Activated CD4-positive, alpha-beta T cell treated with anti-CD3 and anti-CD28 coated beads, Interleukin-10, Interleukin-2, amounts not matched to agents 100 ng/mL and 50 ng/mL, durations not matched to agents 16 hours and 8 hours (primary cell): ENCODE data around the gene MTUS2.

Experiments used
- DNase-seq: peaks from one replicate; pipeline ENCODE4 v3.0.0-alpha.2; 2020

MTUS2 gene

GRCh38 chr13:29537736-29538651, 717.9 kb downstream of the MTUS2 start:
- no peak for DNase-seq

- DNase-seq, result no peak
Measured at GRCh38 chr13:29538652-29539040, 718.5 kb downstream of the MTUS2 start.

- no peak for DNase-seq
Measured at GRCh38 chr13:29539856-29540255, 719.7 kb downstream of the MTUS2 start.

GRCh38 chr13:29540334-29540733, 720.2 kb downstream of the MTUS2 start:
- no peak for DNase-seq

GRCh38 chr13:29540799-29541198, 720.7 kb downstream of the MTUS2 start:
- DNase-seq, result no peak

- DNase-seq, result no peak
Measured at GRCh38 chr13:29541400-29541799, 721.3 kb downstream of the MTUS2 start.

GRCh38 chr13:29542381-29542780, 722.2 kb downstream of the MTUS2 start:
- no peak for DNase-seq

GRCh38 chr13:29543230-29544215, 723.4 kb downstream of the MTUS2 start:
- DNase-seq, result peak; percentile 83

GRCh38 chr13:29545988-29546387, 725.8 kb downstream of the MTUS2 start:
- DNase-seq, result no peak

GRCh38 chr13:29546662-29547061, 726.5 kb downstream of the MTUS2 start:
- no peak for DNase-seq

- DNase-seq, result no peak
Measured at GRCh38 chr13:29547153-29547552, 727.0 kb downstream of the MTUS2 start.

- no peak for DNase-seq
Measured at GRCh38 chr13:29548722-29549121, 728.6 kb downstream of the MTUS2 start.

- no peak for DNase-seq
Measured at GRCh38 chr13:29550430-29550988, 730.4 kb downstream of the MTUS2 start.

GRCh38 chr13:29551214-29551613, 731.1 kb downstream of the MTUS2 start:
- no peak for DNase-seq
